K562 (cell line): Measurements from ENCODE around the gene TTC39A. TPM values are rescaled to one million over a fixed set of nuclear protein-coding genes. Genes with fewer than 3 reads are reported as not detected.
A peak's percentile ranks its signal among the peaks of the same experiment; 100 is the strongest.

ENCODE experiments used
- ADNP ChIP-seq: fragments of 200-800 bp; sonication (Bioruptor generic); IDR thresholded peaks from 2 replicates; pipeline ENCODE4 v1.6.1; 2016; ENCODE audit warnings: missing genetic modification characterization, missing compliant biosample characterization
- ARHGAP35 ChIP-seq: fragments of 450-650 bp; IDR thresholded peaks from 2 replicates; pipeline ENCODE4 v1.6.1; 2018; ENCODE audit not compliant: partially characterized antibody
- CGGBP1 ChIP-seq: fragments of 250-450 bp; sonication (Bioruptor Pico); IDR thresholded peaks from 2 replicates; pipeline ENCODE4 v1.9.0; 2021; ENCODE audit warnings: mild to moderate bottlenecking
- COPS2 ChIP-seq: fragments of 450-650 bp; conservative IDR thresholded peaks from 2 replicates; pipeline ENCODE4 v1.6.1; 2016; ENCODE audit warnings: mild to moderate bottlenecking, moderate library complexity
- DDX20 ChIP-seq: fragments of 450-650 bp; IDR thresholded peaks from 2 replicates; pipeline ENCODE4 v1.6.1; 2016; ENCODE audit warnings: missing genetic modification characterization, low read depth, mild to moderate bottlenecking, missing compliant biosample characterization, moderate library complexity
- DPF2 ChIP-seq: fragments of 450-650 bp; IDR thresholded peaks from 2 replicates; pipeline ENCODE4 v1.6.1; 2016
- ETS2 ChIP-seq: IDR thresholded peaks from 2 replicates; pipeline ENCODE4 v1.6.1; 2016; ENCODE audit warnings: borderline replicate concordance, missing genetic modification characterization, mild to moderate bottlenecking, moderate library complexity, missing compliant biosample characterization; ENCODE audit not compliant: poor library complexity, severe bottlenecking
- EZH2 ChIP-seq: IDR thresholded peaks from 2 replicates; pipeline ENCODE4 v1.6.1; 2012; ENCODE audit warnings: low read depth, mild to moderate bottlenecking, inconsistent platforms, low read length, borderline replicate concordance
- GABPA ChIP-seq: fragments of 200-800 bp; sonication (Bioruptor generic); conservative IDR thresholded peaks from 2 replicates; pipeline ENCODE4 v1.6.1; 2016; ENCODE audit warnings: low read depth, missing genetic modification characterization, missing compliant biosample characterization
- GABPB2 ChIP-seq: fragments of 250-450 bp; sonication (Bioruptor Pico); conservative IDR thresholded peaks from 2 replicates; pipeline ENCODE4 v1.5.1; 2021; ENCODE audit warnings: mild to moderate bottlenecking
- IFI16 ChIP-seq: fragments of 250-450 bp; sonication (Bioruptor Pico); IDR thresholded peaks from 2 replicates; pipeline ENCODE4 v2.1.2; 2022; ENCODE audit warnings: mild to moderate bottlenecking, inconsistent platforms
- IRF1 ChIP-seq: sonication (generic); formaldehyde crosslinking; IDR thresholded peaks from 2 replicates; pipeline ENCODE4 v1.8.0; 2022; ENCODE audit warnings: missing genetic modification reagents, mild to moderate bottlenecking, borderline replicate concordance
- KHSRP ChIP-seq: fragments of 450-650 bp; IDR thresholded peaks from 2 replicates; pipeline ENCODE4 v1.6.1; 2017
- MAFF ChIP-seq: IDR thresholded peaks from 2 replicates; pipeline ENCODE4 v1.6.1; 2012; ENCODE audit warnings: low read length, improper control_type of control experiment
- NEUROD1 ChIP-seq: fragments of 150-350 bp; IDR thresholded peaks from 2 replicates; pipeline ENCODE4 v1.6.1; 2014; ENCODE audit warnings: borderline replicate concordance, low read length, low read depth; ENCODE audit not compliant: partially characterized antibody
- POLR3A ChIP-seq: IDR thresholded peaks from 2 replicates; pipeline ENCODE4 v1.6.1; 2011; ENCODE audit warnings: borderline replicate concordance, mild to moderate bottlenecking, moderate library complexity; ENCODE audit not compliant: insufficient read length, insufficient read depth; ENCODE audit errors: extremely low read depth
- PTTG1 ChIP-seq: fragments of 450-650 bp; IDR thresholded peaks from 2 replicates; pipeline ENCODE4 v1.6.1; 2016; ENCODE audit warnings: low read depth, mild to moderate bottlenecking, missing genetic modification characterization, missing compliant biosample characterization
- SAFB ChIP-seq: fragments of 200-400 bp; formaldehyde crosslinking; IDR thresholded peaks from 2 replicates; pipeline ENCODE4 v1.6.1; 2017; ENCODE audit warnings: low read depth, low read length, borderline replicate concordance
- SMAD4 ChIP-seq: fragments of 250-450 bp; sonication (Bioruptor Pico); conservative IDR thresholded peaks from 2 replicates; pipeline ENCODE4 v1.8.0; 2021; ENCODE audit warnings: inconsistent platforms, mild to moderate bottlenecking, moderate library complexity
- SNIP1 ChIP-seq: fragments of 450-650 bp; IDR thresholded peaks from 2 replicates; pipeline ENCODE4 v1.7.1; 2017; ENCODE audit warnings: low read depth, mild to moderate bottlenecking
- SRSF7 ChIP-seq: fragments of 200-400 bp; formaldehyde crosslinking; optimal IDR thresholded peaks from 2 replicates; pipeline ENCODE3; 2017; ENCODE audit warnings: mild to moderate bottlenecking, low read depth, low read length
- TSC22D4 ChIP-seq: fragments of 450-650 bp; IDR thresholded peaks from 2 replicates; pipeline ENCODE4 v1.6.1; 2016; ENCODE audit warnings: missing genetic modification characterization, missing biosample characterization, control low read depth
- ZBTB8A ChIP-seq: fragments of 450-650 bp; IDR thresholded peaks from 2 replicates; pipeline ENCODE4 v1.6.1; 2018; ENCODE audit warnings: mild to moderate bottlenecking, moderate library complexity; ENCODE audit not compliant: partially characterized antibody
- ZC3H11A ChIP-seq: IDR thresholded peaks from 2 replicates; pipeline ENCODE4 v1.6.1; 2012; ENCODE audit warnings: low read depth, low read length, improper control_type of control experiment
- ZNF197 ChIP-seq: fragments of 200-800 bp; sonication (Bioruptor generic); IDR thresholded peaks from 2 replicates; pipeline ENCODE4 v1.6.1; 2016; ENCODE audit warnings: low read depth, missing genetic modification characterization, missing compliant biosample characterization
- ZNF316 ChIP-seq: fragments of 450-650 bp; IDR thresholded peaks from 2 replicates; pipeline ENCODE4 v1.6.1; 2016
- ZNF551 ChIP-seq: fragments of 250-450 bp; sonication (Bioruptor Pico); IDR thresholded peaks from 2 replicates; pipeline ENCODE4 v1.5.0; 2021; ENCODE audit warnings: mild to moderate bottlenecking, moderate library complexity
- ZNF57 ChIP-seq: fragments of 450-650 bp; formaldehyde crosslinking; IDR thresholded peaks from 2 replicates; pipeline ENCODE4 v1.4.0; 2020; ENCODE audit warnings: mild to moderate bottlenecking, moderate library complexity
- ZSCAN29 ChIP-seq: fragments of 450-650 bp; IDR thresholded peaks from 2 replicates; pipeline ENCODE4 v1.6.1; 2017
- polyA plus RNA-seq, 8 experiments: library from polyadenylated mRNA; depleted of rRNA in 4 of 8; stranded (reverse) in 5 of 8; unstranded in 3 of 8; fragments of >200 nt; fragmentation: Nextera tagmentation in 2 of 8; fragmentation: Illumina TruSeq in 1 of 8; extraction: Ambion mirVana in 2 of 8; extraction: Trizol in 1 of 8; gene quantifications; 2 replicates each; pipeline versions ENCODE4 v1.2.1 to v1.2.3, GENCODE V29; 2011 to 2014; ENCODE audit warnings: inconsistent platforms in 1 of 8, missing spikeins in 1 of 8
- total RNA-seq, 7 experiments: library from RNA; depleted of rRNA in 6 of 7; stranded (reverse); fragments of >200 nt in 6 of 7; fragmentation: Illumina TruSeq in 2 of 7; extraction: Trizol in 2 of 7; gene quantifications; 2 replicates each; pipeline versions ENCODE4 v1.2.1 to v1.2.3, GENCODE V29; 2011 to 2021; ENCODE audit warnings: low replicate concordance in 1 of 7

TTC39A gene
- total and polyA plus RNA-seq, 9 of the 15 experiments (the other 6 are each of a cell fraction or from before 2014, with no cell fraction given): 0.18 to 0.82 (median 0.35) TPM

GRCh38 chr1:51296383-51297357, 33.7 kb downstream of the TTC39A start (continued):
- no peak for TF ChIP-seq PTTG1
- no peak for TF ChIP-seq ZNF316
- no peak for TF ChIP-seq EZH2
- TF ChIP-seq KHSRP: no peak
- TF ChIP-seq TSC22D4 (tag): no peak
- TF ChIP-seq ADNP (tag): no peak
- no peak for TF ChIP-seq GABPB2
- TF ChIP-seq ZSCAN29: no peak
- no peak for TF ChIP-seq IRF1
- TF ChIP-seq ZNF551 (CRISPR knock-in tag): no peak
- no peak for TF ChIP-seq ZC3H11A
- TF ChIP-seq ZNF197 (CRISPR knock-in tag): no peak
- TF ChIP-seq MAFF: no peak
- no peak for TF ChIP-seq DDX20 (tag)
- TF ChIP-seq ARHGAP35: no peak
- 0 out of 2 replicates have a peak, but pooled peaks have one; percentile 58 for TF ChIP-seq SMAD4 (CRISPR knock-in tag)
- TF ChIP-seq SRSF7: no peak
- no peak for TF ChIP-seq COPS2
- 0 out of 2 replicates have a peak, but pooled peaks have one; percentile 8 for TF ChIP-seq DPF2
- TF ChIP-seq SAFB: no peak
- no peak for TF ChIP-seq ZNF57 (CRISPR knock-in tag)
- TF ChIP-seq IFI16 (CRISPR knock-in tag): no peak
- TF ChIP-seq SNIP1: no peak
- no peak for TF ChIP-seq ZBTB8A
- TF ChIP-seq GABPA (tag): peak; percentile 84
- no peak for TF ChIP-seq CGGBP1 (CRISPR knock-in tag)
- TF ChIP-seq POLR3A: no peak
- TF ChIP-seq NEUROD1: no peak
- TF ChIP-seq ETS2 (tag): no peak
